Activated naive CD8-positive, alpha-beta T cell treated with anti-CD3 and anti-CD28 coated beads, Interleukin-2, amount 50 U/mL, for 16 hours (primary cell): Measurements from ENCODE around the gene ALS2.
"Not testable (repeated sequence)": the region's sequence is repeated elsewhere in the genome, so short reads cannot be mapped to it uniquely, and the experiment has no call there.

Experiments
- DNase-seq: peaks from one replicate; pipeline ENCODE4 v3.0.0-alpha.2; 2020; ENCODE audit warnings: low read depth, low spot score

Gene ALS2

GRCh38 chr2:201675454-201675853 is 105.3 kb downstream of the ALS2 start:
- no peak for DNase-seq

- no peak for DNase-seq
Measured at GRCh38 chr2:201674794-201675193, 105.9 kb downstream of the ALS2 start.

GRCh38 chr2:201674298-201674697 is 106.4 kb downstream of the ALS2 start:
- no peak for DNase-seq

GRCh38 chr2:201673546-201673945 is 107.2 kb downstream of the ALS2 start:
- DNase-seq: no peak

GRCh38 chr2:201671205-201671604 is 109.5 kb downstream of the ALS2 start:
- DNase-seq: not testable (repeated sequence)

- no peak for DNase-seq
Measured at GRCh38 chr2:201669865-201670264, 110.9 kb downstream of the ALS2 start.

- DNase-seq: no peak
Measured at GRCh38 chr2:201668402-201668910, 112.3 kb downstream of the ALS2 start.

- no peak for DNase-seq
Measured at GRCh38 chr2:201664334-201664733, 116.4 kb downstream of the ALS2 start.

- no peak for DNase-seq
Measured at GRCh38 chr2:201661366-201661765, 119.4 kb downstream of the ALS2 start.

- DNase-seq: no peak
Measured at GRCh38 chr2:201660293-201660895, 120.3 kb downstream of the ALS2 start.

GRCh38 chr2:201656740-201657139 is 124.0 kb downstream of the ALS2 start:
- DNase-seq: no peak

GRCh38 chr2:201656102-201656501 is 124.6 kb downstream of the ALS2 start:
- no peak for DNase-seq

- DNase-seq: no peak
Measured at GRCh38 chr2:201654616-201655384, 125.9 kb downstream of the ALS2 start.

GRCh38 chr2:201653221-201653620 is 127.5 kb downstream of the ALS2 start:
- DNase-seq: no peak
